ENCODE results near the gene PTGFRN. TPM values are rescaled to one million over a fixed set of nuclear protein-coding genes. Genes with fewer than 3 reads are reported as not detected.

The PTGFRN gene
- total RNA-seq, 1 experiment from 2014 or later, result 60.6 TPM

DNA sequence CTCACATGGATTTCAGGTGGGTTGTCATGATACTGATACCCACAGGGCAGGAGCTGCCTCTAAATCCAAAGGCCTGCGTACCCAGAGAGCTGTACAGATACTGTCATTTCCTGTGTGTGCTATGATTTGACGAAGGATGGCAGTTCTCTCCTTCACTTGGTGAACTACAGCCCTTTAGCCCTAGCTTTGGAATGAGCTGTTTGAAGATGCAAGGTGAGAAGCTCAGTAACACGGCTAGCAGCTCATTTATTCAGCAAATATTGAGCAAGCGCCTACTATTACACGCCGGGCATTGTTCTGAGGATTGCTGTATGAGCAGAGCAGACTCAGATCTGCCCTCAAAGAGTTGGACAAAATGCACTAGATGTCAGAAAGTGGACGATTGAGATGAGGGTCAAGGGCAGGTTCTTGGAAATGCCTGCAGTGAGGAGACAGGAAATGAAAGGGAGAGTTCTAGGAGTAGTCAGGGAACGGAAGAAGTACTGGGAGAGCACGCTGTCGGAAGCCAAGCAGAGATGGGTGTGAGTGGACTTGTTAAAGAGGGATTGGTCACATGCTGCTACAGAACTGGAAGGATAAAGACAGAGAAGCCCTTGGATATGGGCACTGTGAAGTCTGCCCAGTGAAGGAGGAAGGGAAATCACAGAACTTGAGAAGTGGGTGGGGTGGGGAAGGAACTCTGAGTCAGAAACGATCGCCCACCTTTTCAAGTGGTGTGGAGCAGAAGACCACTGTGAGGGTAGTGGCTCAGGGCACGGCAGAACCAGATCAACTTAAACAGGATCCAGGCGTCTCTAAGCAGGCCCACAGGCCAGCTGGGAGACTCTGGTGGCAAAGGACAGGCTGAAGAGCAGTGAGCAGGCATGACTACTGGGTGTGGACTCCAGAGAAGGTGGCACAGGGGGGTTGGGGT, 7.1 kb downstream of the PTGFRN start:
- RAD21 ChIA-PET (ENCODE audit: low non-redundant PET in 1 of 2, low total read pairs in 2 of 2, uncharacterized antibody in 2 of 2, unreplicated experiment in 2 of 2), result no interaction called here
- TF ChIP-seq RAD21 (IDR thresholded peaks at IDR 0.05; ENCODE audit: low read depth), result no peak
- TF ChIP-seq CBX3 (IDR thresholded peaks at IDR 0.05; ENCODE audit: low read depth), result no peak
- TF ChIP-seq, protein P1, sequence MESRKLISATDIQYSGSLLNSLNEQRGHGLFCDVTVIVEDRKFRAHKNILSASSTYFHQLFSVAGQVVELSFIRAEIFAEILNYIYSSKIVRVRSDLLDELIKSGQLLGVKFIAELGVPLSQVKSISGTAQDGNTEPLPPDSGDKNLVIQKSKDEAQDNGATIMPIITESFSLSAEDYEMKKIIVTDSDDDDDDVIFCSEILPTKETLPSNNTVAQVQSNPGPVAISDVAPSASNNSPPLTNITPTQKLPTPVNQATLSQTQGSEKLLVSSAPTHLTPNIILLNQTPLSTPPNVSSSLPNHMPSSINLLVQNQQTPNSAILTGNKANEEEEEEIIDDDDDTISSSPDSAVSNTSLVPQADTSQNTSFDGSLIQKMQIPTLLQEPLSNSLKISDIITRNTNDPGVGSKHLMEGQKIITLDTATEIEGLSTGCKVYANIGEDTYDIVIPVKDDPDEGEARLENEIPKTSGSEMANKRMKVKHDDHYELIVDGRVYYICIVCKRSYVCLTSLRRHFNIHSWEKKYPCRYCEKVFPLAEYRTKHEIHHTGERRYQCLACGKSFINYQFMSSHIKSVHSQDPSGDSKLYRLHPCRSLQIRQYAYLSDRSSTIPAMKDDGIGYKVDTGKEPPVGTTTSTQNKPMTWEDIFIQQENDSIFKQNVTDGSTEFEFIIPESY (IDR thresholded peaks at IDR 0.05; ENCODE audit: extremely low read depth, insufficient replicate concordance, low read length), result no peak
- TF ChIP-seq POLR2AphosphoS5 (IDR thresholded peaks at IDR 0.05; ENCODE audit: low read depth, low read length), result no peak
- TF ChIP-seq JUND (IDR thresholded peaks at IDR 0.05), result no peak
- TF ChIP-seq EGR1 (IDR thresholded peaks at IDR 0.05; ENCODE audit: low read depth), result no peak
- TF ChIP-seq, protein P2, sequence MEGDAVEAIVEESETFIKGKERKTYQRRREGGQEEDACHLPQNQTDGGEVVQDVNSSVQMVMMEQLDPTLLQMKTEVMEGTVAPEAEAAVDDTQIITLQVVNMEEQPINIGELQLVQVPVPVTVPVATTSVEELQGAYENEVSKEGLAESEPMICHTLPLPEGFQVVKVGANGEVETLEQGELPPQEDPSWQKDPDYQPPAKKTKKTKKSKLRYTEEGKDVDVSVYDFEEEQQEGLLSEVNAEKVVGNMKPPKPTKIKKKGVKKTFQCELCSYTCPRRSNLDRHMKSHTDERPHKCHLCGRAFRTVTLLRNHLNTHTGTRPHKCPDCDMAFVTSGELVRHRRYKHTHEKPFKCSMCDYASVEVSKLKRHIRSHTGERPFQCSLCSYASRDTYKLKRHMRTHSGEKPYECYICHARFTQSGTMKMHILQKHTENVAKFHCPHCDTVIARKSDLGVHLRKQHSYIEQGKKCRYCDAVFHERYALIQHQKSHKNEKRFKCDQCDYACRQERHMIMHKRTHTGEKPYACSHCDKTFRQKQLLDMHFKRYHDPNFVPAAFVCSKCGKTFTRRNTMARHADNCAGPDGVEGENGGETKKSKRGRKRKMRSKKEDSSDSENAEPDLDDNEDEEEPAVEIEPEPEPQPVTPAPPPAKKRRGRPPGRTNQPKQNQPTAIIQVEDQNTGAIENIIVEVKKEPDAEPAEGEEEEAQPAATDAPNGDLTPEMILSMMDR (IDR thresholded peaks at IDR 0.05 in 2 of 3, conservative IDR thresholded peaks at IDR 0.05 in 1 of 3; ENCODE audit: borderline replicate concordance in 1 of 3, insufficient read depth in 1 of 3, low read depth in 2 of 3, low read length in 2 of 3), result no peak
- H3K9me2 ChIP-seq (ENCODE audit: insufficient read depth), result no peaks in the 10 kb centered on the region
- ATAC-seq (no peak), DNase-seq (ENCODE audit: low read depth, low spot score) (no peak)
- H3K27me3 ChIP-seq (ENCODE audit: insufficient read depth, low read length), result no peaks in the 10 kb centered on the region
- H2AFZ ChIP-seq (ENCODE audit: low read depth, low read length, poor library complexity, severe bottlenecking), result no peak overlapping the region
- peaks cover 0 to 16% of the 10 kb centered on the region in 2 experiments; a peak in 1 of 4 replicates for H3K4me1 ChIP-seq (ENCODE audit: control insufficient read depth in 1 of 2, insufficient read depth in 2 of 2, low read length in 2 of 2)
- no peak overlapping the region for H3K27ac ChIP-seq (ENCODE audit: low read depth, low read length)
- intact Hi-C loops (cut with micrococcal nuclease), result no loop called here
- no peaks in the 10 kb centered on the region for H4K20me1 ChIP-seq (ENCODE audit: insufficient read depth)
- POLR2A ChIA-PET, result no interaction called here
- H3K4me2 ChIP-seq (ENCODE audit: low read length), result no peak overlapping the region
- H3K4me3 ChIP-seq (replicated peaks in 1 of 2; ENCODE audit: low read depth in 1 of 2, low read length in 2 of 2), result no peak overlapping the region
- H3K36me3 ChIP-seq (ENCODE audit: control insufficient read depth in 1 of 2, insufficient read depth in 2 of 2, low read length in 2 of 2), result no peaks in the 10 kb centered on the region
- H3K9me3 ChIP-seq (ENCODE audit: control insufficient read depth in 1 of 2, insufficient read depth in 1 of 2, low read depth in 1 of 2, low read length in 2 of 2), result no peaks in the 10 kb centered on the region
- BruUV-seq (replicated peaks), result no TSS peak
- H3K9ac ChIP-seq (ENCODE audit: low read length), result no peak overlapping the region
- CTCF ChIA-PET, result no interaction called here
- peaks cover 82% of the 10 kb centered on the region for H3K79me2 ChIP-seq (ENCODE audit: insufficient read depth, low read length)

Measured in HCT116 (cell line).